ENCODE results near the gene EFHD1.

EFHD1 gene

GRCh38 chr2:232636788-232637420 lies 3.5 kb downstream of the EFHD1 start:
- peaks cover 33% of the 10 kb centered on the region for H3K27me3 ChIP-seq (replicated peaks; ENCODE audit: insufficient read depth, low read length)
- no peak overlapping the region for H2AFZ ChIP-seq (ENCODE audit: low read length)
- no peak for TF ChIP-seq CTCF (IDR thresholded peaks at IDR 0.05; ENCODE audit: low read length)
- TF ChIP-seq EZH2 (optimal IDR thresholded peaks at IDR 0.05; ENCODE audit: low read depth, low read length) = no peak
- no peak for TF ChIP-seq EZH2phosphoT487 (IDR thresholded peaks at IDR 0.05; ENCODE audit: low read length)
- H3K4me2 ChIP-seq (ENCODE audit: low read depth, low read length) = no peak overlapping the region
- H3K9me3 ChIP-seq (replicated peaks; ENCODE audit: insufficient read depth, low read length) = no peaks in the 10 kb centered on the region
- no peaks in the 10 kb centered on the region for H3F3A ChIP-seq (ENCODE audit: insufficient read depth, low read length)
- H3K9me2 ChIP-seq (replicated peaks; ENCODE audit: insufficient read depth, low read length) = no peaks in the 10 kb centered on the region
- no peaks in the 10 kb centered on the region for H3K79me2 ChIP-seq (ENCODE audit: low read length)
- no peak overlapping the region for H3K9ac ChIP-seq (ENCODE audit: low read length)
- peaks cover 15% of the 10 kb centered on the region; the same call in 1 of the 2 replicates for H3K4me1 ChIP-seq (ENCODE audit: low read length)
- no peak for DNase-seq
- H4K20me1 ChIP-seq (ENCODE audit: insufficient read depth, low read length) = no peaks in the 10 kb centered on the region
- no peaks in the 10 kb centered on the region for H3K36me3 ChIP-seq (replicated peaks; ENCODE audit: insufficient read depth, low read length)
- H3K4me3 ChIP-seq (ENCODE audit: low read length) = no peak overlapping the region
- no peak overlapping the region for H3K27ac ChIP-seq (ENCODE audit: low read length)

- H3K9ac ChIP-seq (ENCODE audit: low read length) = no peak overlapping the region
- no peaks in the 10 kb centered on the region for H3K36me3 ChIP-seq (replicated peaks; ENCODE audit: insufficient read depth, low read length)
- H4K20me1 ChIP-seq (ENCODE audit: insufficient read depth, low read length) = no peaks in the 10 kb centered on the region
- H3K4me3 ChIP-seq (ENCODE audit: low read length) = no peak overlapping the region
- no peaks in the 10 kb centered on the region for H3F3A ChIP-seq (ENCODE audit: insufficient read depth, low read length)
- H3K9me2 ChIP-seq (replicated peaks; ENCODE audit: insufficient read depth, low read length) = no peaks in the 10 kb centered on the region
- no peak overlapping the region for H3K4me2 ChIP-seq (ENCODE audit: low read depth, low read length)
- no peaks in the 10 kb centered on the region for H3K79me2 ChIP-seq (ENCODE audit: low read length)
- TF ChIP-seq CTCF (IDR thresholded peaks at IDR 0.05; ENCODE audit: low read length) (no peak), EZH2phosphoT487 (IDR thresholded peaks at IDR 0.05; ENCODE audit: low read length) (no peak), EZH2 (optimal IDR thresholded peaks at IDR 0.05; ENCODE audit: low read depth, low read length) (no peak)
- H3K4me1 ChIP-seq (ENCODE audit: low read length) = peaks cover 15% of the 10 kb centered on the region; the same call in 1 of the 2 replicates
- H3K27ac ChIP-seq (ENCODE audit: low read length) = no peak overlapping the region
- H3K27me3 ChIP-seq (replicated peaks; ENCODE audit: insufficient read depth, low read length) = peaks cover 24% of the 10 kb centered on the region
- no peak for DNase-seq
- H3K9me3 ChIP-seq (replicated peaks; ENCODE audit: insufficient read depth, low read length) = no peaks in the 10 kb centered on the region
- H2AFZ ChIP-seq (ENCODE audit: low read length) = no peak overlapping the region
Observed at GRCh38 chr2:232637866-232638583, 4.6 kb downstream of the EFHD1 start.

GRCh38 chr2:232641153-232641848 lies 7.9 kb downstream of the EFHD1 start:
- peak overlapping the region; percentile 25; the same call in 1 of the 2 replicates for H3K4me3 ChIP-seq (ENCODE audit: low read length)
- no peaks in the 10 kb centered on the region for H3K9me3 ChIP-seq (replicated peaks; ENCODE audit: insufficient read depth, low read length)
- H3K9me2 ChIP-seq (replicated peaks; ENCODE audit: insufficient read depth, low read length) = no peaks in the 10 kb centered on the region
- H2AFZ ChIP-seq (ENCODE audit: low read length) = no peak overlapping the region
- H3K27ac ChIP-seq (ENCODE audit: low read length) = no peak overlapping the region; the same call in 1 of the 2 replicates
- H3K4me1 ChIP-seq (ENCODE audit: low read length) = peaks cover 15% of the 10 kb centered on the region; the same call in 1 of the 2 replicates
- no peaks in the 10 kb centered on the region for H3K79me2 ChIP-seq (ENCODE audit: low read length)
- TF ChIP-seq EZH2phosphoT487 (IDR thresholded peaks at IDR 0.05; ENCODE audit: low read length) = no peak
- no peak for TF ChIP-seq EZH2 (optimal IDR thresholded peaks at IDR 0.05; ENCODE audit: low read depth, low read length)
- TF ChIP-seq CTCF (IDR thresholded peaks at IDR 0.05; ENCODE audit: low read length) = no peak
- DNase-seq = peak; percentile 34
- no peaks in the 10 kb centered on the region for H4K20me1 ChIP-seq (ENCODE audit: insufficient read depth, low read length)
- no peak overlapping the region for H3K9ac ChIP-seq (ENCODE audit: low read length)
- H3K4me2 ChIP-seq (ENCODE audit: low read depth, low read length) = peak overlapping the region; percentile 63
- H3K27me3 ChIP-seq (replicated peaks; ENCODE audit: insufficient read depth, low read length) = no peaks in the 10 kb centered on the region; the same call in 1 of the 2 replicates
- no peaks in the 10 kb centered on the region for H3K36me3 ChIP-seq (replicated peaks; ENCODE audit: insufficient read depth, low read length)
- no peaks in the 10 kb centered on the region for H3F3A ChIP-seq (ENCODE audit: insufficient read depth, low read length)

All from MM.1S (cell line).